ENCODE results near the gene MRPL14.

GRCh38 chr6:44094403-44095242 lies 32.6 kb downstream of the MRPL14 start:
- TF ChIP-seq CTCF (IDR thresholded peaks at IDR 0.05; ENCODE audit: insufficient read depth, low read length) (no peak), POLR2AphosphoS5 (IDR thresholded peaks at IDR 0.05; ENCODE audit: low read depth) (no peak), GABPA (IDR thresholded peaks at IDR 0.05; ENCODE audit: low read depth) (no peak), SPI1 (IDR thresholded peaks at IDR 0.05; ENCODE audit: borderline replicate concordance, low read depth) (no peak)
- TF ChIP-seq, protein P1, sequence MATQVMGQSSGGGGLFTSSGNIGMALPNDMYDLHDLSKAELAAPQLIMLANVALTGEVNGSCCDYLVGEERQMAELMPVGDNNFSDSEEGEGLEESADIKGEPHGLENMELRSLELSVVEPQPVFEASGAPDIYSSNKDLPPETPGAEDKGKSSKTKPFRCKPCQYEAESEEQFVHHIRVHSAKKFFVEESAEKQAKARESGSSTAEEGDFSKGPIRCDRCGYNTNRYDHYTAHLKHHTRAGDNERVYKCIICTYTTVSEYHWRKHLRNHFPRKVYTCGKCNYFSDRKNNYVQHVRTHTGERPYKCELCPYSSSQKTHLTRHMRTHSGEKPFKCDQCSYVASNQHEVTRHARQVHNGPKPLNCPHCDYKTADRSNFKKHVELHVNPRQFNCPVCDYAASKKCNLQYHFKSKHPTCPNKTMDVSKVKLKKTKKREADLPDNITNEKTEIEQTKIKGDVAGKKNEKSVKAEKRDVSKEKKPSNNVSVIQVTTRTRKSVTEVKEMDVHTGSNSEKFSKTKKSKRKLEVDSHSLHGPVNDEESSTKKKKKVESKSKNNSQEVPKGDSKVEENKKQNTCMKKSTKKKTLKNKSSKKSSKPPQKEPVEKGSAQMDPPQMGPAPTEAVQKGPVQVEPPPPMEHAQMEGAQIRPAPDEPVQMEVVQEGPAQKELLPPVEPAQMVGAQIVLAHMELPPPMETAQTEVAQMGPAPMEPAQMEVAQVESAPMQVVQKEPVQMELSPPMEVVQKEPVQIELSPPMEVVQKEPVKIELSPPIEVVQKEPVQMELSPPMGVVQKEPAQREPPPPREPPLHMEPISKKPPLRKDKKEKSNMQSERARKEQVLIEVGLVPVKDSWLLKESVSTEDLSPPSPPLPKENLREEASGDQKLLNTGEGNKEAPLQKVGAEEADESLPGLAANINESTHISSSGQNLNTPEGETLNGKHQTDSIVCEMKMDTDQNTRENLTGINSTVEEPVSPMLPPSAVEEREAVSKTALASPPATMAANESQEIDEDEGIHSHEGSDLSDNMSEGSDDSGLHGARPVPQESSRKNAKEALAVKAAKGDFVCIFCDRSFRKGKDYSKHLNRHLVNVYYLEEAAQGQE (IDR thresholded peaks at IDR 0.05; ENCODE audit: insufficient replicate concordance, low read depth) = no peak

All from HL-60 (cell line).